Neural cell (in vitro differentiated cells): ENCODE results near the gene COX4I1. TPM values are rescaled to one million over a fixed set of nuclear protein-coding genes. Genes with fewer than 3 reads are reported as not detected.

ENCODE experiments used
- H2AFZ ChIP-seq: fragments of 200-600, 300-800 bp; sonication (generic), shearing (Covaris generic); 2 replicates; pipeline ENCODE4 v1.6.0; 2014; ENCODE audit warnings: low read depth, mild to moderate bottlenecking, antibody characterized with exemption, low read length, moderate library complexity
- H3F3A ChIP-seq: fragments of 200-600 bp; shearing (Covaris generic); 2 replicates; pipeline ENCODE4 v1.6.1; 2016; ENCODE audit warnings: mild to moderate bottlenecking, moderate library complexity, mixed read lengths, antibody characterized with exemption, low read length; ENCODE audit not compliant: insufficient read depth, poor library complexity, severe bottlenecking
- H3K27ac ChIP-seq: fragments of 200-600, 300-800 bp; sonication (generic), shearing (Covaris generic); 2 replicates; pipeline ENCODE4 v1.5.1; 2014; ENCODE audit warnings: mild to moderate bottlenecking, low read length, moderate library complexity
- H3K27me3 ChIP-seq: fragments of 300-800, 200-600 bp; sonication (generic), shearing (Covaris generic); 2 replicates; pipeline ENCODE4 v1.6.0; 2014; ENCODE audit warnings: mild to moderate bottlenecking, low read depth, low read length, moderate library complexity; ENCODE audit not compliant: insufficient read depth
- H3K36me3 ChIP-seq: fragments of 300-800, 200-600 bp; sonication (generic), shearing (Covaris generic); 2 replicates; pipeline ENCODE4 v1.5.1; 2014; ENCODE audit warnings: mild to moderate bottlenecking, antibody characterized with exemption, low read length, moderate library complexity; ENCODE audit not compliant: insufficient read depth
- H3K4me2 ChIP-seq: fragments of 300-800, 200-600 bp; sonication (generic), shearing (Covaris generic); 2 replicates; pipeline ENCODE4 v1.6.0; 2014; ENCODE audit warnings: mild to moderate bottlenecking, low read length
- H3K4me3 ChIP-seq: fragments of 300-800, 200-600 bp; sonication (generic), shearing (Covaris generic); 2 replicates; pipeline ENCODE4 v1.5.1; 2014; ENCODE audit warnings: mild to moderate bottlenecking, low read length, moderate library complexity
- H3K79me2 ChIP-seq: fragments of 200-600 bp; shearing (Covaris generic); replicated peaks from 2 replicates; pipeline ENCODE4 v1.6.0; 2014; ENCODE audit warnings: mild to moderate bottlenecking, low read length, moderate library complexity; ENCODE audit not compliant: insufficient read depth
- H3K9ac ChIP-seq: fragments of 300-800, 200-600 bp; sonication (generic), shearing (Covaris generic); 2 replicates; pipeline ENCODE4 v1.6.1; 2016; ENCODE audit warnings: mild to moderate bottlenecking, low read length, mixed read lengths
- H3K9me2 ChIP-seq: fragments of 200-600 bp; shearing (Covaris generic); 2 replicates; pipeline ENCODE4 v1.6.1; 2016; ENCODE audit warnings: mild to moderate bottlenecking, low read length, mixed read lengths; ENCODE audit not compliant: insufficient read depth
- H3K9me3 ChIP-seq: fragments of 200-600, 300-800 bp; sonication (generic), shearing (Covaris generic); 2 replicates; pipeline ENCODE4 v1.6.1; 2016; ENCODE audit warnings: mild to moderate bottlenecking, mixed run types, low read length, moderate library complexity, mixed read lengths
- H4K20me1 ChIP-seq: fragments of 200-600 bp; shearing (Covaris generic); 2 replicates; pipeline ENCODE4 v1.6.1; 2016; ENCODE audit warnings: mild to moderate bottlenecking, mixed run types; ENCODE audit not compliant: insufficient read depth
- CTCF ChIP-seq: fragments of 450-650 bp; IDR thresholded peaks from 2 replicates; pipeline ENCODE4 v1.5.1; 2014; ENCODE audit warnings: antibody characterized with exemption, mild to moderate bottlenecking, moderate library complexity; ENCODE audit not compliant: poor library complexity, severe bottlenecking
- EP300 ChIP-seq: fragments of 450-650 bp; conservative IDR thresholded peaks from 2 replicates; pipeline ENCODE4 v1.6.1; 2014; ENCODE audit warnings: antibody characterized with exemption, mild to moderate bottlenecking, moderate library complexity; ENCODE audit not compliant: poor library complexity, severe bottlenecking
- EZH2 ChIP-seq: fragments of 200-600, 300-800 bp; shearing (Covaris generic), sonication (generic); IDR thresholded peaks from 2 replicates; pipeline ENCODE4 v1.6.1; 2014; ENCODE audit warnings: antibody characterized with exemption, low read length, borderline replicate concordance, mild to moderate bottlenecking; ENCODE audit not compliant: insufficient read depth, poor library complexity, severe bottlenecking
- MXI1 ChIP-seq: fragments of 450-650 bp; conservative IDR thresholded peaks from 2 replicates; pipeline ENCODE4 v1.6.1; 2014; ENCODE audit warnings: antibody characterized with exemption, mild to moderate bottlenecking; ENCODE audit not compliant: poor library complexity, severe bottlenecking
- POLR2AphosphoS5 ChIP-seq: IDR thresholded peaks from 2 replicates; pipeline ENCODE4 v1.6.1; 2012
- RAD21 ChIP-seq: fragments of 450-650 bp; conservative IDR thresholded peaks from 2 replicates; pipeline ENCODE4 v1.6.1; 2014; ENCODE audit warnings: antibody characterized with exemption, mild to moderate bottlenecking, moderate library complexity
- REST ChIP-seq: IDR thresholded peaks from 2 replicates; pipeline ENCODE4 v1.6.1; 2012; ENCODE audit warnings: borderline replicate concordance
- SMC3 ChIP-seq: fragments of 450-650 bp; conservative IDR thresholded peaks from 2 replicates; pipeline ENCODE4 v1.6.1; 2014; ENCODE audit warnings: antibody characterized with exemption, mild to moderate bottlenecking, moderate library complexity; ENCODE audit not compliant: poor library complexity
- TAF1 ChIP-seq: IDR thresholded peaks from 2 replicates; pipeline ENCODE4 v1.6.1; 2012; ENCODE audit warnings: low read depth
- polyA plus RNA-seq: library from polyadenylated mRNA; depleted of rRNA; stranded (reverse); fragments of >200 nt; gene quantifications from 2 replicates; pipeline ENCODE4 v1.2.3, GENCODE V29; 2014

The COX4I1 gene
- polyA plus RNA-seq, 1 donor from 2014 or later, result 709 TPM

DNA sequence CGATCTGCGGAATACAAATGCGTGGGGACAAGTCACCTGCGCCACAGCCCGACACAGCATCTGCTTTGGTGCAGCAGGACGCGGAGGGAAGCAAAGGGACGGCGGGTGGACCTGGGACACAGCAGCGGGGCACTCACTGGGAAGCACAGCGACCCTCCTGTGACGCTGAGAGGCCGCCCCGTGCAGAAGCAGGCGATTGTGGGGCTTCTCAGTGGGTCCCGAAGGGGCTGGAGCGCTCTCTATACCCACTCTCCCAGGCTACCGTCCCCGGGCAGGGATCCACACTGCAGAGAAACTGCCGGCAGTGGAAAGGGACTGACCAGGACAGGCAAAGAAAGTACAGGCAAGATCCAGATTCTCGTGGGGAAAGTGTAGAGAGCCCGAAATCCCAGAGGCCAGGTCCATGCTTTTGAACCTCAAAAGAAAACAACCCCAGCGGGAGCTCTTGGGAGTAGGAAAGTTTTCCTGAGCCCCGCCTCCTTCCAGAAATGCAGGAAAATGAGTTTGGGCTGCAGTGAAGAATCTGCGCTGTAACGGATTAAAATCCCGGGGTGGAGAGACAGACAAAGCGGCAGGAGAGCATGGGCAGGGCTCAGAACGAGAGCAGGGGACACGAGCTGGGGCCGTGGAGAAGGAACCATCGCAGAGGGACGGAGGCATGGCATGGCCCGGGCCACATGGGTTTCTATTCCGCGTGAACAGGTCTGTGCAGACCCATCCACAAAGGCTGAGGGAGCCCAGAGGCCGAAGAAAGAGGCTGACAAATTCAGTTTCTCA is 12.7 kb downstream of the COX4I1 start:
- Histone ChIP-seq H3F3A (no peaks in the 10 kb centered on the region), H3K36me3 (no peaks in the 10 kb centered on the region), H3K4me2 (no peak overlapping the region), H4K20me1 (no peaks in the 10 kb centered on the region), H3K79me2 (no peaks in the 10 kb centered on the region), H3K9me3 (no peaks in the 10 kb centered on the region), H3K27me3 (no peaks in the 10 kb centered on the region), H2AFZ (no peak overlapping the region), H3K4me3 (no peak overlapping the region), H3K9ac (no peak overlapping the region), H3K9me2 (no peaks in the 10 kb centered on the region), H3K27ac (no peak overlapping the region)
- no peak for TF ChIP-seq POLR2AphosphoS5

DNA sequence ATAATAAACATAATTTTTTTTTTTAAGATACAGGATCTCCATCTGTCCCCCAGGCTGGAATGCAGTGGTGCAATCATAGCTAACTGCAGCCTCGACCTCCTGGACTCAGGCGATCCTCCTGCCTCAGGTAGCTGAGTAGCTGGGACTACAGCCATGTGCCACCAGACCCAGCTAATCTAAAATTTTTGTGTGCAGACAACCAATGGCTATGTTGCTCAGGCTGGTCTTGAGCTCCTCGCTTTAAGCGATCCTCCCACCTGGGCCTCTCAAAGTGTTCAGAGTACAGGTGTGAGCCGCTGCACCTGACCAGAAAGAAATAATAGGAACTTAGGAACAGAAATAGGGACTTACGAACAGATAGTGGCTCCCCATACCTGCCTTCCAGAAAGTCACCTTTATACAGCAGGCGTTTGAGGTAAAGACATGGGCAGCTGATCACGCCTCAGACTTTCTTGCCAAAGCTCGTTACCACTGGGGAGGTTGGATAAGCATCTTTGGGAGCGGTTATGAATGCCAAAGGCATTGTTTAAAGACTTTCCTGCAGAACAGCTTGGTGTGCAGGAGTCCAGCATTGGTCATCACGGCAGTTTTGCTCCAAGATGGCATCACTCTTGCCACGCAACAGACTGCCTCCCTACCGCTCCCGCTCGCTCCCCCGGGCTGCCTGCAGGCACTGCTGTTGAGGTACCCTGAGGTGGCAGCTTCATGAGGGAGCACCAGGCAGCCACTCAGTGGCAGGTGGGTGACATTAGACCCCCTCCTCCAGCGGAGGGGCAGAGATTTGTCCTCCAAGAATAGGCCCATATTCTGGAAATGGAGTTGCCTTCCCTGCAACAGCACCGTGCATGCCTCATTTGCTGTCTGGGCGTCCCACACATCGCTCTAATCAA is 13.6 kb downstream of the COX4I1 start:
- H3K79me2 ChIP-seq, result no peaks in the 10 kb centered on the region
- no peak overlapping the region for H3K4me3 ChIP-seq
- no peaks in the 10 kb centered on the region for H3K36me3 ChIP-seq
- TF ChIP-seq REST (no peak), RAD21 (no peak), EP300 (no peak), TAF1 (no peak), MXI1 (no peak), POLR2AphosphoS5 (no peak), SMC3 (no peak), EZH2 (no peak), CTCF (no peak)
- H2AFZ ChIP-seq, result no peak overlapping the region
- H3K4me2 ChIP-seq, result no peak overlapping the region
- H3K9me2 ChIP-seq, result no peaks in the 10 kb centered on the region
- H3K27me3 ChIP-seq, result no peaks in the 10 kb centered on the region
- no peak overlapping the region for H3K27ac ChIP-seq
- H4K20me1 ChIP-seq, result no peaks in the 10 kb centered on the region
- H3K9me3 ChIP-seq, result no peaks in the 10 kb centered on the region
- H3K9ac ChIP-seq, result no peak overlapping the region
- H3F3A ChIP-seq, result no peaks in the 10 kb centered on the region
